Smooth muscle cell (in vitro differentiated cells): Measurements from ENCODE around the gene ATN1. TPM values are rescaled to one million over a fixed set of nuclear protein-coding genes. Genes with fewer than 3 reads are reported as not detected.
"Not testable (repeated sequence)": the region's sequence is repeated elsewhere in the genome, so short reads cannot be mapped to it uniquely, and the experiment has no call there.

Experiments
- DNase-seq: peaks from one replicate; lab custom pipeline; 2025; ENCODE audit not compliant: unreplicated experiment; lab: John Stamatoyannopoulos, UW
- H2AFZ ChIP-seq: fragments of 200-600 bp; sonication (generic); 2 replicates; pipeline ENCODE4 v1.6.0; 2016; ENCODE audit warnings: antibody characterized with exemption, low read depth, mild to moderate bottlenecking
- H3F3A ChIP-seq: fragments of 200-600 bp; sonication (generic); 2 replicates; pipeline ENCODE4 v1.6.0; 2017; ENCODE audit warnings: antibody characterized with exemption, low read depth
- H3K27ac ChIP-seq: fragments of 200-600 bp; sonication (generic); 2 replicates; pipeline ENCODE4 v1.5.1; 2016; ENCODE audit warnings: low read depth, mild to moderate bottlenecking
- H3K27me3 ChIP-seq: fragments of 200-600 bp; sonication (generic); 2 replicates; pipeline ENCODE4 v1.6.1; 2016; ENCODE audit warnings: low read depth, mild to moderate bottlenecking
- H3K36me3 ChIP-seq: fragments of 200-600 bp; sonication (generic); 2 replicates; pipeline ENCODE4 v1.5.1; 2016; ENCODE audit warnings: low read depth
- H3K4me1 ChIP-seq: fragments of 200-600 bp; sonication (generic); 2 replicates; pipeline ENCODE4 v1.5.1; 2016; ENCODE audit warnings: low read depth
- H3K4me2 ChIP-seq: fragments of 200-600 bp; sonication (generic); 2 replicates; pipeline ENCODE4 v1.6.0; 2016; ENCODE audit warnings: mild to moderate bottlenecking
- H3K4me3 ChIP-seq: fragments of 200-600 bp; sonication (generic); 2 replicates; pipeline ENCODE4 v1.5.1; 2016; ENCODE audit warnings: mild to moderate bottlenecking
- H3K79me2 ChIP-seq: fragments of 200-600 bp; sonication (generic); 2 replicates; pipeline ENCODE4 v1.6.0; 2016; ENCODE audit warnings: low read depth, mild to moderate bottlenecking
- H3K9ac ChIP-seq: fragments of 200-600 bp; sonication (generic); 2 replicates; pipeline ENCODE4 v1.6.0; 2016; ENCODE audit warnings: low read depth
- H3K9me3 ChIP-seq: fragments of 200-600 bp; sonication (generic); replicated peaks from 2 replicates; pipeline ENCODE4 v1.5.1; 2016; ENCODE audit warnings: low read depth
- H4K20me1 ChIP-seq: fragments of 200-600 bp; sonication (generic); 2 replicates; pipeline ENCODE4 v1.6.0; 2016; ENCODE audit warnings: low read depth
- CTCF ChIP-seq: fragments of 200-600 bp; sonication (generic); IDR thresholded peaks from 2 replicates; pipeline ENCODE4 v1.5.1; 2017; ENCODE audit warnings: borderline replicate concordance, mild to moderate bottlenecking, antibody characterized with exemption; ENCODE audit not compliant: insufficient read depth, poor library complexity, severe bottlenecking
- WGBS: methylation state at CpG from one replicate; pipeline ENCODE4 v1.1.7; 2016; ENCODE audit warnings: low lambda C conversion rate; 5-methylcytosine and 5-hydroxymethylcytosine counted together
- polyA plus RNA-seq: library from polyadenylated mRNA; unstranded; fragments of >200 nt; fragmentation: Nextera tagmentation; extraction: Ambion mirVana; gene quantifications from 2 replicates; pipeline ENCODE4 v1.2.1, GENCODE V29; 2016
- total RNA-seq: library from RNA; depleted of rRNA; stranded (reverse); fragments of >200 nt; gene quantifications from 2 replicates; pipeline ENCODE4 v1.2.3, GENCODE V29; 2014

The ATN1 gene
- total and polyA plus RNA-seq, 2 experiments from 2014 or later: 28.8 to 30.4 TPM

GRCh38 chr12:6883683-6884082, 44.1 kb upstream of the ATN1 start:
- H3K79me2 ChIP-seq: no peaks in the 10 kb centered on the region
- no peak overlapping the region for H3K4me2 ChIP-seq
- no peaks in the 10 kb centered on the region for H3F3A ChIP-seq
- no peak for TF ChIP-seq CTCF
- H3K4me1 ChIP-seq: peaks cover 5% of the 10 kb centered on the region
- DNase-seq: no peak
- H3K4me3 ChIP-seq: no peak overlapping the region
- H3K9ac ChIP-seq: no peak overlapping the region
- no peaks in the 10 kb centered on the region for H3K36me3 ChIP-seq
- H2AFZ ChIP-seq: no peak overlapping the region
- WGBS: 97% methylated on average over 11 of the region's 11 CpGs
- no peaks in the 10 kb centered on the region for H3K27me3 ChIP-seq
- H3K27ac ChIP-seq: no peak overlapping the region
- no peaks in the 10 kb centered on the region for H3K9me3 ChIP-seq
- H4K20me1 ChIP-seq: no peaks in the 10 kb centered on the region

- H3K4me1 ChIP-seq: peaks cover 5% of the 10 kb centered on the region
- H4K20me1 ChIP-seq: no peaks in the 10 kb centered on the region
- 70% methylated on average over 22 of the region's 22 CpGs for WGBS
- no peak overlapping the region for H3K4me2 ChIP-seq
- no peak for DNase-seq
- H3F3A ChIP-seq: no peaks in the 10 kb centered on the region
- H3K79me2 ChIP-seq: no peaks in the 10 kb centered on the region
- no peak overlapping the region for H3K9ac ChIP-seq
- no peaks in the 10 kb centered on the region for H3K36me3 ChIP-seq
- H3K27me3 ChIP-seq: no peaks in the 10 kb centered on the region
- no peak overlapping the region for H2AFZ ChIP-seq
- no peak for TF ChIP-seq CTCF
- no peaks in the 10 kb centered on the region for H3K9me3 ChIP-seq
- H3K4me3 ChIP-seq: no peak overlapping the region
- no peak overlapping the region for H3K27ac ChIP-seq
Measured at GRCh38 chr12:6884539-6884938, 43.2 kb upstream of the ATN1 start.

GRCh38 chr12:6886206-6886999, 41.4 kb upstream of the ATN1 start:
- H3K36me3 ChIP-seq, H3K4me3 ChIP-seq, H3K27me3 ChIP-seq, H3K79me2 ChIP-seq, H3K9me3 ChIP-seq, H3K27ac ChIP-seq, H4K20me1 ChIP-seq, H3F3A ChIP-seq, H3K4me2 ChIP-seq, H3K9ac ChIP-seq, H2AFZ ChIP-seq, DNase-seq: not testable (repeated sequence)
- WGBS: 44% methylated on average over 13 of the region's 15 CpGs
- H3K4me1 ChIP-seq: peaks cover 12% of the 10 kb centered on the region

- Histone ChIP-seq H2AFZ (no peak overlapping the region), H3K4me3 (no peak overlapping the region), H3K27me3 (no peaks in the 10 kb centered on the region), H3K9ac (no peak overlapping the region), H3F3A (no peaks in the 10 kb centered on the region), H4K20me1 (no peaks in the 10 kb centered on the region), H3K4me2 (no peak overlapping the region), H3K27ac (no peak overlapping the region), H3K79me2 (no peaks in the 10 kb centered on the region), H3K36me3 (no peaks in the 10 kb centered on the region), H3K9me3 (no peaks in the 10 kb centered on the region), H3K4me1 (peaks cover 16% of the 10 kb centered on the region)
- DNase-seq: no peak
- no peak for TF ChIP-seq CTCF
- 96% methylated on average over 8 of the region's 8 CpGs for WGBS
Measured at GRCh38 chr12:6887460-6887859, 40.3 kb upstream of the ATN1 start.
